K562 treated with DMSO at 1 percent for 12 hours (cell line): Measurements from ENCODE around the gene MIER1. TPM values are rescaled to one million over a fixed set of nuclear protein-coding genes. Genes with fewer than 3 reads are reported as not detected.

Experiments
- total RNA-seq: library from RNA; unstranded; fragments of 300-600 nt; gene quantifications from 2 replicates; pipeline ENCODE4 v1.2.3, GENCODE V29; 2022; ENCODE audit not compliant: insufficient read depth

Gene MIER1
- 5.2 and 16.7 TPM in 2 replicates for total RNA-seq

GRCh38 chr1:66924756-66925557, at the start of gene MIER1, which contains the start of gene DNAI4:
Gene MIER1, plus strand, starts transcription at chr1:66924990. Its CDS starts 39 bp downstream, at chr1:66925029.
Gene DNAI4, minus strand, starts transcription at chr1:66924856. Its CDS starts 25 bp downstream, at chr1:66924831.

Other genes starting within 250 kb of the MIER1 start
- not detected in 2 replicates for gene DYNLT5, start 172.5 kb upstream of the MIER1 start, total RNA-seq
- gene INSL5, start 123.7 kb upstream of the MIER1 start, total RNA-seq: not detected in 2 replicates
- gene DNAI4, start 134 bp upstream of the MIER1 start, total RNA-seq: 0.32 and 1.0 TPM in 2 replicates
- 1.4 and 7.0 TPM in 2 replicates for gene SLC35D1, start 129.2 kb downstream of the MIER1 start, total RNA-seq
- gene C1orf141, start 210.0 kb downstream of the MIER1 start, total RNA-seq: not detected in 2 replicates
- 7.2 and 22.0 TPM in 2 replicates for gene IL23R, start 241.5 kb downstream of the MIER1 start, total RNA-seq